Measurements from ENCODE around the gene RPAIN.

DNA sequence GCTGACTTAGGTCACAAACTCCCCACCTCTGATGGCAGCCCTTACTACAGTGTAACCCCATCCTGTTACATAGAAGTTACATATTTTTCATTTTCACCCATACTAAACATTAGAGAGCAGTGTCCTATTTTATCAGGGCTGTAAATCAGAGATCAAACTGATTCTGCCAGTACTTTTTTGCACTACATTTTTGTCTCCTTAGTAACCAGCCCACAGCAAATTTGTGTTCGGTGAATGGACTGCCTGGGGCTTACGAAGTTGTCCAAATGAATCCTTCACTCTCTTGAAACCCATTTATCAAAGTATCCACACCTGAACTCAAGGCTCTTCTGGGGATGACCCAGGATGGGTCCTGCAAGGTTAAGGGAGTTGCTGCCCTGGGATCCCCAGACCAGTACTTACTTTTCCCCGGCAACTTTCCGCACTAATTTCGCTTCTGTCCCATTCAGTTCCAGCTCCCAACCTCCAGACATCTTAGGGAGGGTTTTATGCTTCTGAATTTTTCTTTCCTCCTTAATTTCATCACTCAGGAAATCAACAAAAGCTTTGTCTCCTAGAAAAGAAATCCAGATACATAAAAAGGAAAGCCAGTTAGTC, 17.8 kb downstream of the RPAIN start:
- no peak for TF ChIP-seq EZH2 (IDR thresholded peaks at IDR 0.05; ENCODE audit: borderline replicate concordance, insufficient read depth, low read length, poor library complexity, severe bottlenecking)
- no peak for TF ChIP-seq POLR2AphosphoS5 (IDR thresholded peaks at IDR 0.05)
- TF ChIP-seq, protein P1, sequence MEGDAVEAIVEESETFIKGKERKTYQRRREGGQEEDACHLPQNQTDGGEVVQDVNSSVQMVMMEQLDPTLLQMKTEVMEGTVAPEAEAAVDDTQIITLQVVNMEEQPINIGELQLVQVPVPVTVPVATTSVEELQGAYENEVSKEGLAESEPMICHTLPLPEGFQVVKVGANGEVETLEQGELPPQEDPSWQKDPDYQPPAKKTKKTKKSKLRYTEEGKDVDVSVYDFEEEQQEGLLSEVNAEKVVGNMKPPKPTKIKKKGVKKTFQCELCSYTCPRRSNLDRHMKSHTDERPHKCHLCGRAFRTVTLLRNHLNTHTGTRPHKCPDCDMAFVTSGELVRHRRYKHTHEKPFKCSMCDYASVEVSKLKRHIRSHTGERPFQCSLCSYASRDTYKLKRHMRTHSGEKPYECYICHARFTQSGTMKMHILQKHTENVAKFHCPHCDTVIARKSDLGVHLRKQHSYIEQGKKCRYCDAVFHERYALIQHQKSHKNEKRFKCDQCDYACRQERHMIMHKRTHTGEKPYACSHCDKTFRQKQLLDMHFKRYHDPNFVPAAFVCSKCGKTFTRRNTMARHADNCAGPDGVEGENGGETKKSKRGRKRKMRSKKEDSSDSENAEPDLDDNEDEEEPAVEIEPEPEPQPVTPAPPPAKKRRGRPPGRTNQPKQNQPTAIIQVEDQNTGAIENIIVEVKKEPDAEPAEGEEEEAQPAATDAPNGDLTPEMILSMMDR (IDR thresholded peaks at IDR 0.05; ENCODE audit: poor library complexity, severe bottlenecking) = no peak
